Measurements from ENCODE around the gene FOXP1. TPM values are rescaled to one million over a fixed set of nuclear protein-coding genes. Genes with fewer than 3 reads are reported as not detected.

The FOXP1 gene
- total RNA-seq, 1 donor from 2014 or later = 107 TPM

- H3K9ac ChIP-seq (ENCODE audit: low read length) = no peak overlapping the region
- H2AFZ ChIP-seq (ENCODE audit: low read depth, low read length) = no peak overlapping the region
- Mint-ChIP-seq H3K27ac (ENCODE audit: unreplicated experiment) (no peak overlapping the region), H3K4me3 (ENCODE audit: unreplicated experiment) (no peak overlapping the region), H3K27me3 (ENCODE audit: low read depth, unreplicated experiment) (no peaks in the 10 kb centered on the region), H3K9me3 (ENCODE audit: unreplicated experiment) (no peaks in the 10 kb centered on the region), H3K4me1 (ENCODE audit: low read depth, unreplicated experiment) (peaks cover 36% of the 10 kb centered on the region), H3K36me3 (ENCODE audit: low read depth, unreplicated experiment) (peaks cover 11% of the 10 kb centered on the region)
- no peak for TF ChIP-seq CTCF (IDR thresholded peaks at IDR 0.05; ENCODE audit: insufficient read depth, low read depth, low read length)
- TF ChIP-seq EZH2 (IDR thresholded peaks at IDR 0.05; ENCODE audit: insufficient read depth, low read length) = no peak
- no peak overlapping the region for H3K27ac ChIP-seq (ENCODE audit: low read depth, low read length)
- DNase-seq (ENCODE audit: low read depth) = no peak
- H3K4me1 ChIP-seq (ENCODE audit: insufficient read depth, low read length) = peaks cover 9% of the 10 kb centered on the region
- H3K4me3 ChIP-seq (ENCODE audit: insufficient read depth, low read depth, low read length) = no peak overlapping the region
- H3K36me3 ChIP-seq (ENCODE audit: insufficient read depth, low read length) = no peaks in the 10 kb centered on the region
- H4K20me1 ChIP-seq (ENCODE audit: insufficient read depth, low read length) = peaks cover 26% of the 10 kb centered on the region
- no peaks in the 10 kb centered on the region for H3K9me3 ChIP-seq (ENCODE audit: insufficient read depth, low read depth, low read length)
- no peak overlapping the region for H3K4me2 ChIP-seq (ENCODE audit: low read length)
- peak; percentile 47 for FAIRE-seq
- peaks cover 20% of the 10 kb centered on the region for H3K79me2 ChIP-seq (ENCODE audit: insufficient read depth, low read length)
- no peaks in the 10 kb centered on the region for H3K27me3 ChIP-seq (ENCODE audit: insufficient read depth, low read length)
These were observed 429.8 kb downstream of the FOXP1 start for GRCh38 chr3:71153713-71154112.

- peaks cover 9% of the 10 kb centered on the region for H3K4me1 ChIP-seq (ENCODE audit: insufficient read depth, low read length)
- no peak for TF ChIP-seq CTCF (IDR thresholded peaks at IDR 0.05; ENCODE audit: insufficient read depth, low read depth, low read length)
- Mint-ChIP-seq H3K4me1 (ENCODE audit: low read depth, unreplicated experiment) (peaks cover 36% of the 10 kb centered on the region), H3K27ac (ENCODE audit: unreplicated experiment) (peak overlapping the region; percentile 60), H3K9me3 (ENCODE audit: unreplicated experiment) (no peaks in the 10 kb centered on the region), H3K36me3 (ENCODE audit: low read depth, unreplicated experiment) (peaks cover 11% of the 10 kb centered on the region), H3K4me3 (ENCODE audit: unreplicated experiment) (no peak overlapping the region), H3K27me3 (ENCODE audit: low read depth, unreplicated experiment) (no peaks in the 10 kb centered on the region)
- peaks cover 27% of the 10 kb centered on the region for H4K20me1 ChIP-seq (ENCODE audit: insufficient read depth, low read length)
- no peak overlapping the region for H3K27ac ChIP-seq (ENCODE audit: low read depth, low read length)
- no peak overlapping the region for H3K9ac ChIP-seq (ENCODE audit: low read length)
- peaks cover 21% of the 10 kb centered on the region for H3K79me2 ChIP-seq (ENCODE audit: insufficient read depth, low read length)
- no peaks in the 10 kb centered on the region for H3K27me3 ChIP-seq (ENCODE audit: insufficient read depth, low read length)
- no peaks in the 10 kb centered on the region for H3K36me3 ChIP-seq (ENCODE audit: insufficient read depth, low read length)
- H3K4me3 ChIP-seq (ENCODE audit: insufficient read depth, low read depth, low read length) = no peak overlapping the region
- FAIRE-seq (no peak), DNase-seq (ENCODE audit: low read depth) (no peak)
- no peak overlapping the region for H2AFZ ChIP-seq (ENCODE audit: low read depth, low read length)
- H3K4me2 ChIP-seq (ENCODE audit: low read length) = no peak overlapping the region
- H3K9me3 ChIP-seq (ENCODE audit: insufficient read depth, low read depth, low read length) = no peaks in the 10 kb centered on the region
These were observed 430.6 kb downstream of the FOXP1 start for GRCh38 chr3:71152892-71153265.

GRCh38 chr3:71152039-71152891 lies 431.3 kb downstream of the FOXP1 start:
- H3K36me3 ChIP-seq (ENCODE audit: insufficient read depth, low read length) = no peaks in the 10 kb centered on the region
- no peak overlapping the region for H2AFZ ChIP-seq (ENCODE audit: low read depth, low read length)
- Mint-ChIP-seq H3K27me3 (ENCODE audit: low read depth, unreplicated experiment) (no peaks in the 10 kb centered on the region), H3K4me1 (ENCODE audit: low read depth, unreplicated experiment) (peaks cover 35% of the 10 kb centered on the region), H3K27ac (ENCODE audit: unreplicated experiment) (no peak overlapping the region), H3K4me3 (ENCODE audit: unreplicated experiment) (no peak overlapping the region), H3K36me3 (ENCODE audit: low read depth, unreplicated experiment) (peaks cover 11% of the 10 kb centered on the region), H3K9me3 (ENCODE audit: unreplicated experiment) (no peaks in the 10 kb centered on the region)
- DNase-seq (ENCODE audit: low read depth) = no peak
- H3K27me3 ChIP-seq (ENCODE audit: insufficient read depth, low read length) = no peaks in the 10 kb centered on the region
- H3K4me2 ChIP-seq (ENCODE audit: low read length) = no peak overlapping the region
- no peak overlapping the region for H3K27ac ChIP-seq (ENCODE audit: low read depth, low read length)
- FAIRE-seq = no peak
- peaks cover 9% of the 10 kb centered on the region for H3K4me1 ChIP-seq (ENCODE audit: insufficient read depth, low read length)
- no peak for TF ChIP-seq CTCF (IDR thresholded peaks at IDR 0.05; ENCODE audit: insufficient read depth, low read depth, low read length)
- no peak for TF ChIP-seq EZH2 (IDR thresholded peaks at IDR 0.05; ENCODE audit: insufficient read depth, low read length)
- H3K79me2 ChIP-seq (ENCODE audit: insufficient read depth, low read length) = peaks cover 17% of the 10 kb centered on the region
- no peak overlapping the region for H3K4me3 ChIP-seq (ENCODE audit: insufficient read depth, low read depth, low read length)
- H3K9ac ChIP-seq (ENCODE audit: low read length) = no peak overlapping the region
- no peaks in the 10 kb centered on the region for H3K9me3 ChIP-seq (ENCODE audit: insufficient read depth, low read depth, low read length)
- H4K20me1 ChIP-seq (ENCODE audit: insufficient read depth, low read length) = peaks cover 28% of the 10 kb centered on the region

Data from astrocyte (in vitro differentiated cells and primary cell).